Measurements from ENCODE around the gene PKIG.

PKIG gene

DNA sequence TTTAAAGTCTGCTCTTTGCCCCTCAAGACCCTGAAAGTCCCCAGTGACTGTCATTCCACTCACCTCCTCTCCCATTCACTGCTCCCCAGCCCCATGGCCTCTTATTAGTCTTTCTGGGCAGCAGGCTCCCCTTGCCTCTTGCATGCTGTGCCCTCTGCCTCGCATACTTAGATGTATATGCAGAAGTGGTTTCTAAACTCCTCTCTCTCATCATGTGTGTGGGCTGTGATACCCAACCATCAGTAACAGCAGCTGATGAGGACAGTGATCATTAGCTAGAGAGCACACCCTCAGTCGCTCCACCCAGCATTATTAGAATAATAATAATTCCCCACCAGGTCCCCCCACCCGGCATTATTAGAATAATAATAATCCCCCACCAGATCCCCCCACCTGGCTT, 14.5 kb downstream of the PKIG start:
- no peak for DNase-seq (ENCODE audit: low spot score)

GRCh38 chr20:44597516-44597915, 15.1 kb downstream of the PKIG start:
- DNase-seq (ENCODE audit: low spot score): no peak

DNA sequence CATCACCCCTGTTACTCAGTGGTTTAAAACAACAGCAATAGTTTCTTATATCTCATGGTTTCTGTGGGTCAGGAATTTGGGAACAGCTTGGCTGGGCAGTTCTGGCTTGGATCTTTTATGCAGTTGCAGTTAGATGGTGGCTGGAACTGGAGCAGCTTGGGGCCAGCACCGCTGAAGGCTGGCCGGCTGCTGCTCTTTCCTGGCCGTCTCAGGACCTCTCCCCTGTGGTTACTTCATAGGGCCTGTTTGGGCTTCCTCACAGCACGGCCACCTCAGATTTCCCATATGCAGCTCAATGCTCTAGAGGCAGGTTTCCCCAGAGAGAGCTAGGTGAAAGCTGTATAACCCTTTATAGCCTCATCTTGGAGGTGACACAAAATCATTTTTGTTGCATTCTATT, 15.6 kb downstream of the PKIG start:
- DNase-seq (ENCODE audit: low spot score): no peak

GRCh38 chr20:44598423-44599305, 16.3 kb downstream of the PKIG start:
- DNase-seq (ENCODE audit: low spot score): no peak

DNA sequence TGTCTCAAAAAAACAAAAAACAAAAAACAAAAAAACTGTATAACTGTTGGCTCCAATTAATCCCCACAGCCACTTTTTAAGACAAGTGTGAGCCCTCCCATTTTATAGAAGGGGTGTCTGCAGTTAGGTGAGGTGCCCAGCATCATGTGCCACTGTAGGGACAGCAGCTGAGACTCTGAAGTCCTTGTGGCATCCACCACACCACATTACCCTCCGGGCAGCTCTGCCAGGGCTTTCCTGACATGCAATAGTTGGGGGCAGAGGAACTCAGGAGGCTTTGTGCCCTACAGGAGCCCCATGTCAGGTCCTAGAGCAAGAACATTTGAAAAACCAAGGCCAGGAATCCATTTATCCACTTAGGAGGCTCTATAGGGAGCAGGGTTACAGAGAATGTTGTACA, 17.3 kb downstream of the PKIG start:
- DNase-seq (ENCODE audit: low spot score): no peak

DNA sequence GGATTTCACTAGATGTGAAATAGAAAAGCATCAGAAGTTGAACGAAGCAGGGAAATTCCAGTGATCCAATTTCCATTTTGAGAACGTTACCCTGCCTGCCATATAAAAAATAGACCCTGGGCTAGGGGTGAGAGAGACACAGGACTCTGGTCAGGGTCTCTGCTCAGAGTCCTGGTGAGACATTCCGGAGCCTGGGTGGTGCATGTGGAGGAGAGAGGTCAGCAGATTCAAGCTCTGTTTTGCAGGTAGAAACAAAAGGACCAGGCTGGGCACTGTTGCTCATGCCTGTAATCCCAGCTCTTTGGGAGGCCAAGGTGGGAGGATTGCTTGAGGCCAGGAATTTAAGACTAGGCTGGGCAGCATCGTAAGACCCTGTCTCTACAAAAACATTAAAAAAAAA, 17.9 kb downstream of the PKIG start:
- no peak for DNase-seq (ENCODE audit: low spot score)

GRCh38 chr20:44600758-44601201, 18.4 kb downstream of the PKIG start:
- DNase-seq (ENCODE audit: low spot score): no peak

DNA sequence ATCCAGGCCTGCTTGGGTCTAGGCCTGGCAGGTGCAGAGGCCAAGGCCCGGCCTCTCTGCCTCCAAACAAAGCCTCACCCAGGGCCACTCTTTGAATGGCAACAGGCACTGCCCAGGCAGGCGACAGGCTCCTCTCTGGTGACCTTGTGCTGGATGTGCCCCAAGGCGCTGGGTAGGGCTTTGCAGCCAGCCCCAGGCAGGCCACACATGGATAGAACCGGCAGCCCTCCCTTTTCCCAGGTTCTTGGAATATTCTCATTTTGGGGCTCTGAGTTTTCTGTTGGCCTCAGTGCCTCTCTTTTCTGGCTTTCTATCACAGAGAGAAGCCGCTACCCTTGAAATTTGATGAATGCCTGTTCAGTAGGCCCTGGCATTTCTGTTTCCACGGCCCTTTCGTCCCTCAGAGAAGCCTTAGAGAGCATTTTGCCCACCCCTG, 18.9 kb downstream of the PKIG start:
- no peak for DNase-seq (ENCODE audit: low spot score)

- no peak for DNase-seq (ENCODE audit: low spot score)
Observed at GRCh38 chr20:44601801-44602204, 19.4 kb downstream of the PKIG start.

DNA sequence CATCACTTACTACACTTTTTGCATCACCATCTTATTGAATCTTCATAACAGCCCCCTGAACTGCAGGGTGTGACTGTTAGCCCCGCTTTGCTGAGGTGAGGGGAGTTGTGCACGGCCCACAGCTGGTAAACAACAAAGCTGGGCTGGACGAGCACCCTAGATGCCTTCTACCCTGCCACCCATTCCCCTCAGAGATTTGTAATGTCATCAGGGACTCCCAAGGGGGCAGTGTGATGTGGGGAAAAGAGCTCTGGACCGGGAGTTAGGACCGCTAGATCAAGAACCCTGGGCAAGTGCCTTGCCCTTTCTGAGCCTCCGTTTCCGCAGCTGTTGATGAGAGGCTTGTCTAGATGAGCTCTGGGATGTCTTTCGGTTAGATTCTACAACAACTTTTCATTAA, 20.9 kb downstream of the PKIG start:
- no peak for DNase-seq (ENCODE audit: low spot score)

GRCh38 chr20:44606725-44607441, 24.5 kb downstream of the PKIG start:
- no peak for DNase-seq (ENCODE audit: low spot score)

DNA sequence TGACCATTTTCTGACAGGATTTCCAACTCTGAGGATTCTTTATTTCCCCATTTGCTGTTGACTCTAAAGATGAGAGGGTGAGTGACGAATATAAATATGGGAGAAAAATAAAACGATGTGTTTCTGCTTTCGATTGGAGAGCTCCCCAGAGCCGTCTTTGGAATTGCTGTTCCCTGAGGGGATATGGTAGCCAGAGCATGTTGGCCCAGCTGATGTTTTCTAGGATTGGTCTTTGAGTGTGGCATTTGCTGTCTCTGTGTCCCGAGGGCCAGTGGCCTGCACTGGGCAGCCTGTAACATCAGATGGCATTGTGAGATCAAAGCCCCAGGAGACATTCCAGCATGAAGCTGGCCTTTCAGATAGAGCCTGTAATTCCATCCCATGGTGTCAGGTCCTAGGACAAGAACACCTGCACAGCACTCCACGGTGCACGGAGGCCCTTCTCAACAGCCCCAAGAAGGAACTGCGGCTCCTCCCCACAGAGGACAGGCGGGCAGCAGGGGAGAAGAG, 26.7 kb downstream of the PKIG start:
- DNase-seq (ENCODE audit: low spot score): no peak

GRCh38 chr20:44609516-44610312, 27.3 kb downstream of the PKIG start:
- peak; percentile 95 for DNase-seq (ENCODE audit: low spot score)

GRCh38 chr20:44610313-44610962, 28.1 kb downstream of the PKIG start:
- no peak for DNase-seq (ENCODE audit: low spot score)

DNA sequence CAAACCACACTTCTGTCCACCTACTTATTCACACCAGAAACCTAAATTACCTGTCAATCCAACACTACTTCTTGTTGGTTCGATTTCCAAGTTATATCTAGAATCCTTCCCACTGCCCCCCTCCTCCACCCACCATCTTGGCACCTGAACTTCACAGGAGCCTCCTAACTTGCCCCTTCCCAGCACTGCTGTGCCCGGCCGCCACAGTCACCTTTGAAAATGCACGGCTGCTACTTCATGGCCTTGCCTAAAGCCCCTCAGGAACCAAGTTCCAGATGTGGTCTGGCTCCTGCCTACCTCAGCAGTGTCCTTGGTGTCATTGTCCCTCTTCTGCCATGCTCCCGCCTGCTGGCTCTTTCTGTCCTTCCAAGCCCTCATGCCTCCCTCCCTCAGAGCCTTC, 31.2 kb downstream of the PKIG start:
- no peak for DNase-seq (ENCODE audit: low spot score)

GRCh38 chr20:44614525-44614924, 32.1 kb downstream of the PKIG start:
- DNase-seq (ENCODE audit: low spot score): no peak

DNA sequence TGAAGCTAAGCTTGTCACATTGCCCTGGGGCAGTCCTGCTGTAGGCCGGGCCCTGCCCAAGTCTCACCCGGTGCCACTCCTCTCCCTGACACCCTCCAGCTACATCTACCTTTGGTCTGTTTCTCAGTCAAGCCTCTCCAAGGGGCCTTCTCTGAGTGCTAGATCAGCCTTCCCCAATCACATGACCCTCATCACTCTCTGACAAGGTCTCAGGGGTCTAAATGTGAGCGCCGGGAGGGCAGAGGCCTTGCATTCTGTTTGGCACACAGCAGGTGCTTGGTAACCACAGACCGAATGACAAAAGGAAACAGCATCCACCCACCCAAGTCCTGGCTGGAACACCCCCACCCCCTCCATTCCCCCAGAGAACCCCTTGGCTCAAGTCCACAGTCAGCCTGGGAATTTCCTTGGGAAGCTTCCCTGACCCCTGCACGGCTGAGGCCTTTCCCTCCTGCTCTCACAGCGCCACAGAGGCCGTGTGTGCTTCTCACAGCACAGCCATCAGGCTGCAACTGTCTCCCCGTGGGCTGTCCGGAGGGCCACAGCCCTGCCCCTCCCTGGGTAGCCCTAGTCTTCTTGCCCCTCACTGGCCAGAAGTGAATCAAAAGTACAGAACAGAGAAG, 32.9 kb downstream of the PKIG start:
- DNase-seq (ENCODE audit: low spot score): no peak

DNA sequence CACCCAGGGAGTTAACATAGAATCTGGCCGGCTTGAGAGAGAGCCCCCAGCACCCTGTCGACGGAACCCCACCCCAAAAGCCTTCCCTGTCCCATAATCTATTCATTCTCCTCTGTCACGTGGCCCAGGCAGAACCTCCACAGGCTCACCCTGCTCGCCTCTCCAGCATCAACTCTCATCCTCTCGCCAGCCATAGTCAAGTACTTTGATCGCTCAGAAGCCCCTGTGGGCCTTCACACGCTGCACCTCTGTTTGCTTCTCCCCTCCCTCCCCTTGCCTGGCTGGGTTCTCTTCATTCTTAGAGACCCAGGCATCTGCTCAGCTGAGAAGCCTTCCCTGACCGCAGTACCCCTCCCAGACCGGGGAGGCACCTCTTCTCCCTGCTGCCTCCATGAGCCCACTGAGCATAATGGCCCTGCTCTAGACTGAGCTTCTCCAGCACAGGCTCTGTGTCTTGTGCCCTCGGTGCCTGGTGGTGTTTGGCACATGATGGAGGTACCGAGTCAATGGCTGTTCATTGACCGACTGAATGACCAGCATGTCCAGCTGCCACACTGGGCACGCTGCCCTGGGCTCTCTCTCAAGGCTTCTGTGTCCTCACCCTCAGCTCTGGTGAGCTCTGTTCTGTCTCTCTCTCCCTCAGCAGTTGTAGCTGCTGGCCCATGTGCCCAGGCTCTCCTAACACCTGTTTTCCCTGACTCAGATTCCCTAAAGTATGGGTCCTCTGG, 33.7 kb downstream of the PKIG start:
- DNase-seq (ENCODE audit: low spot score): no peak

- DNase-seq (ENCODE audit: low spot score): no peak
Observed at GRCh38 chr20:44616604-44616964, 34.2 kb downstream of the PKIG start.

DNA sequence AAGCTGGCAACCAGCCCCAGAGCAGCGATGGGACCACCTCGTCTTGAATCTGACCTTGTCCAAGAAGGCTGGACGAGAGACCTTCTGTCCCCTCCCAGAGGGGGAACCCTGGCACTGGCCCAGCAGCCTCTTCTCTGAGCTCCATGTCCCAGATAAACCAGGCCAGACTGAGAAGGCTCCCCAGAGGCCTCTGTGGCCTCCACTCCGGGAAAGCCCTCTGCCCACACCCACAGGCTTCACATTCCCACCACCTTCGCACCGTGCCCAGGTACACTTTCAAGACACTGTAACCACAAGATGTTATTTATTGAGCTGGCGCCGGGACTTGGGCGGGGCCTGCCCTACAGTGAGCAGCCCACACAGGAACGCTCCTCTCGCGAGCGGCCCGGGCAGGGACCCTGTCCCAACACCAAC, 35.9 kb downstream of the PKIG start:
- DNase-seq (ENCODE audit: low spot score): no peak

- no peak for DNase-seq (ENCODE audit: low spot score)
Observed at GRCh38 chr20:44619294-44619693, 36.9 kb downstream of the PKIG start.

All from RKO (cell line).